Sigmoid colon (tissue), 4 donors: ENCODE measurements around the gene AFAP1.

Experiments
- CTCF ChIP-seq, 4 experiments: fragments of 450-650 bp in 3 of 4; fragments of 200-600 bp in 1 of 4; IDR thresholded peaks; one replicate each; pipeline ENCODE4 v1.5.1; 2016 to 2019; ENCODE audit warnings: antibody characterized with exemption in 4 of 4, mild to moderate bottlenecking in 3 of 4, moderate library complexity in 2 of 4
- POLR2A ChIP-seq, 2 donors: fragments of 450-650 bp; IDR thresholded peaks; one replicate each; pipeline ENCODE4 v1.6.1; 2016; ENCODE audit warnings: antibody characterized with exemption in 2 of 2, mild to moderate bottlenecking in 2 of 2, moderate library complexity in 2 of 2
- POLR2AphosphoS5 ChIP-seq, 4 donors: sonication (generic); formaldehyde crosslinking; IDR thresholded peaks; one replicate each; pipeline ENCODE4 v1.6.1; 2017; ENCODE audit warnings: antibody characterized with exemption in 4 of 4

- no peak for TF ChIP-seq CTCF (IDR thresholded peaks at IDR 0.05)
- no peak for TF ChIP-seq POLR2AphosphoS5 (IDR thresholded peaks at IDR 0.05)
- no peak for TF ChIP-seq POLR2A (IDR thresholded peaks at IDR 0.05)
Measured at GRCh38 chr4:7967501-7968261, 28.0 kb upstream of the AFAP1 start.
